Activated CD4-positive, CD25-positive, alpha-beta regulatory T cell treated with anti-CD3 and anti-CD28 coated beads, Interleukin-2, amount 50 U/mL, for 16 hours (primary cell): ENCODE results near the gene GFM1.
"Not testable (repeated sequence)": the region's sequence is repeated elsewhere in the genome, so short reads cannot be mapped to it uniquely, and the experiment has no call there.

Experiments used
- DNase-seq: peaks from one replicate; pipeline ENCODE4 v3.0.0-alpha.2; 2020; ENCODE audit warnings: low read depth, low spot score

Gene GFM1

DNA sequence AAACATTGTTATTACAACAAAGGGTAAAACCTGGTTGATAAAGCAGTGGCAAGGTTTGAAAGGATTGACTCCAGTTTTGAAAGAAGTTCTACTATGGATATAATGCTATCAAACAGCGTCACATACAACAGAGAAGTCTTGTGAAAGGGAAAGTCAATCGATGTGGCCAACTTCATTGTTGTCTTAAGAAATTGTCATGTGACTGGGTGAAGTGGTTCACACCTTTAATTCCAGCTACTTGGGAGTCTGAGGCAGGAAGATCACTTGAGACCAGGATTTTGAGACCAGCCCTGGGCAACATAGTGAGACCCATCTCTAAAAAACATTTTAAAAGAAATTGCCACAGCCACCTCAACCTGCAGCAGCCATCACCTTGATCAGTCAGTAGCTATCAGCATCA lies 34.4 kb downstream of the GFM1 start:
- DNase-seq, result no peak

DNA sequence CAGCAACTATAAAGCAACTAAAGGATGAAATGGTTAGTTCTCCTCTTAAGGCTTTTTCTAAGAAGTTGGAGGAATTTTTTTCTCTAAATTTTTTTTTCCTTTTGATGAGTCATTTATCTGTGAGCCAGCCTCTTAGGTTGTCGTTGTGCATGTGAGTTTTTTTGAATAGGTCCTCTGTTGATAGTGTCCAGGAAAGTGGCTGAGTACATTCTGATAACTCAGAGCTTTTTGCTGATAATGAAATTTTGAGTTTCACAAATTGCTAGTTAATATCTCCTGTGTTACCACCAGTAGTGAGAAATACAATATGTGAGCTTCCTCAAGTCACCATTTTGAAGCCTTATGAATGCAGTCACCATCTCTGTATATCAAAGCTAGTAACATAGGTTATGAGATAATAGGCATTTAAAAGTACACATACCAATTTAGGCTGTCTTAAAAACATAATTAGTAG lies 35.2 kb downstream of the GFM1 start:
- DNase-seq, result no peak

DNA sequence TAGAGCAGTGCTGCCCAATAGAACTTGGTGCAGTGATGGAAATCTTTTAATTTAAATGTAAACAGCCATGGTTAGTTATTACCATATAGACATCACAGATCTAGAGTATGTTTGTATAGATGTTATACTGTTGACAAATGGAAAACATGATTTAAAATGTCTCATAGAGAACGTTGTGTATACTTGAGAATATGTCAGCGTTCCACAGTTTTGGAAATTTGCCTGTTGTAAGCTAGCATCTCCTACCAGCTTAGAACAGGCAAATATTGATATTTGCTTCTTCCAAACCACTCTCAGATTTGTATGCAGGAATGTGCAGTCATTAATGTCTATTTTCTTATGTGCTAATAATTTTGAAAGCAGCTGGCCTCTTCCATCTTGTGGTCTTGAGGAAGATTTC lies 36.5 kb downstream of the GFM1 start:
- no peak for DNase-seq

DNA sequence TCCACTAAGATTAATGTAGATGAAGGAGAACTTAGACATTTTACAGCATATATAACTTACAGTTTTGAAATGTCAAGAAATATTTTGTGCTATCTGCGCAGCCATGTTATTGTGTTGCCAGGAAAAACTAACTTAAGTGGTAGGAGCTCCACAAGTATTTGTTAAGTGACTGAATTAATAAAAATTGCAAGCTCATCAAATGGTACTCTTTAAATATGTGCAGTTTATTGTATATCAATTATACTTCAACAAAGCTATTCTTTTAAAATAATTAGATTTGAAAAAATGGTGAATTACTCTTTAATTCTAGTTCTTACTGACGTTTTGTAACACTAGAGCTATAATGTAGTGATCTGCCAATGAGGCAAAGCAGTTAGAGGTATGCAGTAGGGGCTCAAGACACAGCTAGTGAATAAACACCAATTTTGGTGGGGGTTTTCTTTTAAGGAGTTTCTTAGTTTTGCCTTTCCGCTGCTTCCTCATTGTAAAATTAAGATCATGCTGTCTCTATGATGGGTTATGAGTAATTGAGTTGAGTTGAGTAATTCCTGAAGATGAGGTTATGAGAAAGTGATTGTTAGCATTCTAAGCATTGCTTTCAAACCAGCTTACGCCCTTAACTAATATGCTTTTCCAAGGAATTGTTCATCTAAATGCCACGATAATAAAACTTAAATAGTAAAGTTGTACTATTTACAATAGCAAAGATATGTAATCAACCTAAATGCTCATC lies 39.1 kb downstream of the GFM1 start:
- no peak for DNase-seq

DNA sequence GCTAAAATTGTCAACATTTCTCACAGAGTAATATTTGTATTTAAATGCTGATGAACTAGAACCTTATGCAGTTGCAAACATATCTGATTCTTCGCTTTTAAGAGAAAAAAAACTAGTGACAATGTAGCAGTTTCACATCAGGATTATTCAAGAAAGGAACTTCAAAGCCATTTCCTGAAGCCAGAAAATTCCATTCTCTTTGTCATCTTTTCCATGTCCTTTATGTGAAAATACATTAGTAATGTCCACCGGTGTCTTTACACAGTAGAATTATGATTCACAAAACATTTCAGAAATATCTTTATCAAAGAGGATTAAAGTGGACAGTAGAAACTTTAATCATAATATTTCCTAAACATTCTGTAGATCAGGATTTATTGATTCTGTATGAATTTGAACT lies 40.8 kb downstream of the GFM1 start:
- DNase-seq, result no peak

DNA sequence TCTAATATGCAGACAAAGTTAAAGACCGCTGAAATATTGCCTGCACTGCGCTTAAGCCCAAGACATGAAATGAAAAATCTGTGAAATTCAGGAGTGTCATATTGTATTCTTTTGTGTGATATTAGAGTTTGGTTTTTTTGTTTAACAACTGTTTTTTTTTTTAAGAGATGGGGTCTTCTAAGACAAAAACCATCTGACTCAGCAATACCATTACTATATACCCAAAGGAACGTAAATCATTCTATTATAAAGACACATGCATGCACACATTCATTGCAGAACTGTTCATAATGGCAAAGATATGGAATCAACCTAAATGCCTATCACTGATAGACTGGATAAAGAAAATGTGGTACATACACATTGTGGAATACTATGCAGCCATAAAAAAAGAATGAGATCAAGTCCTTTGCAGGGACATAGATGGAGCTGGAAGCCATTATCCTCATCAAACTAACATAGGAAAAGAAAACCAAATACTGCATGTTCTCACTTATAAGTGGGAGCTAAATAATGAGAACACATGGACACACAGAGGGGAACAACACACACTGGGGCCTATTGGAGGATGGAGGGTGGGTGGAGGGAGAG lies 49.6 kb downstream of the GFM1 start:
- DNase-seq, result not testable (repeated sequence)

DNA sequence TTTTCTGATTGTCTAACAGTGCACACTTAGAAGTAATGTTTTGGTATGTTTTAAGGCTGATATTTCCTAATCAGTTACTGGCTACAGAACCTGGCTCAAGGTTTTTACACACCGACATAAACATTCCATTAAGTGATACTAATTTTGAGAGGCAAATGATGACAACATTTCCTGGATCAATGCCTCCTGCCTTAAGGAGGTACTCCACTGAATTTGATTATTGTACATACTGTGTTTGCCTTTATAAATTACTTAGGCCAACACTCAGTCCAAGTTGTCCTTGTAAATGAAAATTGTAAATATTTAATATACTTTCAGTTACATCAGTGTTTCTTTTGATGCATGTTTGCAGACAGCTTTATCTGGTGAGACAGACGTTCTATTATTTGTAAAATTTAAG lies 52.3 kb downstream of the GFM1 start:
- DNase-seq, result no peak

DNA sequence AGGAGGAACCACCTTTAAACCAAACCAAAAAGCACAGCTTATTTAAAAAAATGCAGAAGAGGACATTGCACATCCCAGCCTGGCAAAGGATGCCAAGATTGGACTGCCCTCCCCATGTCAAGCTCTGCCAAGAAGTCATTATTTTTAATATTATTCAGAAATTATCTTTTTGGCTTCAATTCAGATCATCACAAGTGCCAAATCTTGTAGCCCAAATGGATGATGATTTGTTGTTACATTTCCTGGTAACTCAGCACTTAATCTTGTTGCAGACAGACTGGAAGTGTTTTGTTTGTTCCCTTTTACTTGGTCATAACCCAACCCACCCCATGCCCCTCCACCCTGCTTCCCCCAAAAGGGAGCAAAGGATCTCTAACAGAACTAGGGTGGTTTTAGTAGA lies 56.2 kb downstream of the GFM1 start:
- no peak for DNase-seq

DNA sequence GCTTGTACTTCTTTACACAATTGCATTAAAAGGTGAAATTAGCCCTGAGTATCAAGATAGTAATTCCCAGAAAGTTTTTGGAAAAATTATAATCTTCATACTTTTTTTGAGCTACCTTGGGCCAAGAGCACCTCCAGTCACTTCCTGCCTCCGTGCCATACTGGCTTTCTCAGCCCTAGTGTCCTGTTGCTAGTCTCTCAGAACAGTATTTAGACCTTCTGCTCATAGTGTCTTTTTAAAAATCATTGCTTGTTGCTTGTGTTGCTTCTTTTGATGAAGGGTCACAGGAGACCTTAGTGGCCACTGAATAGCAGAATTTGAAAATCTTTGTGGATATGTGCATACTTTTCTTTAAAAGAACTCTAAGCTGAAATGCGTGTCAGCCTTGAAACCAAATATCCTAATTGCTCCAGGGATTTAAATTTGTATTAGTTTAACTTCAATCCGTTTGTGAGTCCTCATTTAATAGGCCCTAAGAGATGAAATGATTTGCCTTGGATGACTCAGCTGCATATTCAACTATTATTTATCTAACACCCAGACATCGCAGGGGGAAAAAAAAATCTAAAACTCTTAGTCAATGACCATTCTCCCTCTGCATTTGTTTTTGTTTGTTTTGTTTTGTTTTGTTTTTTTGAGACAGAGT lies 57.2 kb downstream of the GFM1 start:
- DNase-seq, result no peak

DNA sequence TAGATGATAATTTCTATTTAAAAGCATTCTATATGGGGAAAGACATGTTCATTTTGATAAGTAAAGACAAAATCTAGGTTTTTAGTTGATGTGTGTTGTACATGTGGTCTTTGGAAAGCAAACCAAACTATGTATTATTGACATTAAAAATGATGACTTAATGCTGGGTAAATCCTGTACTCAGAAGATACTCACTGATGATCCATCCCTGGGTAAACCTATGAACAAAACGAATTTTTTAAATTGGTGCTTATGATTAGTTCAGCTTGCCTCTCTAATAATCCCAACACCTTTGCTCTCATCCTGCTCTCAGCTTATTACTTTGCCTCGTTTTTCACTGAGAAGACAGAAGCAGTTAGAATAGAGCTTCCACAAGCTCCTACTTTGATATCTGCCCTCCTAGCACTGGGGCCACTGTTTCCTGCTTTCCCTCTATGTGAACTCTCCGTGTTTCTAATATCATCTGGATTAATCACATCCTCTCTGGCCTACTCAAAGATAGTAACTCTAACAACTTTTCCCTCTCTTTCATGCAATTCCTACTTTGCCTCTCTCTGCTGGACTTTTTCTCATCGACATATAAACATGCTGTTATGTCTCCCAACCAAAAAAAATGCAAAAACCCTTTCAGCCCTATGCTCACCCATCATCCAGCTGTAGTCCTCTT lies 58.6 kb downstream of the GFM1 start:
- DNase-seq, result no peak

DNA sequence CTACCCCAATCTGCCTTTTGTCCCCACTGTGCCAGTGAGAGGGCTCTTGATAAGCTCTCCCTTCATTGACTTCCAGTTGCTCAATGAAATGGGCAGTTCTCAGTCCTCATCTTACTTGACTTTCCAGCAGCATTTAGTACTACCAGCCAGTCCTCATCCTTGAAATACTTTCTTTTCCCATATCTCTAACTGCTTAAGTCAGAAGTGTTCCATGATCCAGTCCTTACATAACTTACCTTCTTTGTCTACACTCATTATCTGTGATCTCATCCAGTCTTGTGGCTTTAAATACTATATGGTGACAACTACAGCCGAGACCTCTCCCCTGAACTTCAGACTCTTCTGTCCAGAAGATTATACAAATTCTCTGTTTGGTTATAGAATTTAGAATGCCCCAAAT lies 59.2 kb downstream of the GFM1 start:
- no peak for DNase-seq

DNA sequence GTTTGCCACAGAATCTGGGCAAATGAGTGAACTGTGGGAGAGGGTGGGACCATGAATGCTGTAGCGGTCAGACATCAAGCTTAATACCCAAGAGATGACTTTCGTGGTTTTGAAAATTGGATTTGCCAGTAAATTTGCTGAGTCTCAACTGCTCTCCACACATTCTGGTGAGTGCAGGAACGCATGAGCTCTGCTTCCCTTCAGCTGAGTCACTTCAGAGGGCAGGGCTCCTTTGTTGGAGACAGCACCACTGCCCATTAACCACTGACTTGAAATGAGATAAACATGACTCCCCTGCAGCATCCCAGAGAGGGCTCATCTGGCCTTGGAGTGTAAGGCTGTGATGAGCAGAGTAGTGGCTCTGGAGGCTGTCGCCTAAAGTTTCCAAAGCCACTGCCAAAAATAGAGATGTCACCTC lies 65.3 kb downstream of the GFM1 start:
- DNase-seq, result no peak

DNA sequence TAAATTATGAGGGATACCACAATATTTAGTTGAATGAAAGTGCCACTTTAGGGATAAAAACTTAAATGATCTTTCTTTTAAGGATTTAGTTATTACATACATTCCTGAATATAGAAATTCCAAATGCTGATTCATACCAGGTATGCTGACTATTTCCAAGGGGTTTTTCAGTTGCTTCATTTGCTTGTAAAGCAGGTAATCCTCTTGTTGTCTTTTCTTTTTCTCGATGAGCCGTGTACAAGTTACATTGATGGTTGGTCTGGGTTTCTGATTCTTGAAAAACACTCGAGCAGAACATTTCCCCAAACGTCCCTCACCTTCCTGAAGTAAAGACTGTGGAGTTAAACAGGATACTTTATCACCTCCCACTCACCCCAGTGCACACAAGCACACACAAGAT lies 66.3 kb downstream of the GFM1 start:
- no peak for DNase-seq

DNA sequence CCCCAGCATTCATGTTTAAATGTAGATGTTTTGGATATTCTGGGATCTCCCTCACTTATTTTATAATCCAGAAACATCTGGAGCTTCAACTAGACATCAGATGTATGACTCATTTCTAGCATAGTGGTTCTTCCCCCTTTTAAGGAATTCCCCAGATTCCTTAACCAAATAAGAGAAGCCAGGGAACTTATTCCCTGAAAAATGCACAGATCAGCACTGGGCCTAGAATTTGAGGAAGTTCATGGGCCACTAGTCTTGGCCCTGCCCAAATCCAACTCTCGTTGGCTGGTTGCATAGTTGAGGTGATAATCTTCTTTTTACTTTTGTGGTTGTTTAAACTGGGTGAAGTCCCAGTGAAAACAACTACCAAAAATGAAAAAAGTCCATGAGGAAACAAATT lies 67.6 kb downstream of the GFM1 start:
- no peak for DNase-seq

DNA sequence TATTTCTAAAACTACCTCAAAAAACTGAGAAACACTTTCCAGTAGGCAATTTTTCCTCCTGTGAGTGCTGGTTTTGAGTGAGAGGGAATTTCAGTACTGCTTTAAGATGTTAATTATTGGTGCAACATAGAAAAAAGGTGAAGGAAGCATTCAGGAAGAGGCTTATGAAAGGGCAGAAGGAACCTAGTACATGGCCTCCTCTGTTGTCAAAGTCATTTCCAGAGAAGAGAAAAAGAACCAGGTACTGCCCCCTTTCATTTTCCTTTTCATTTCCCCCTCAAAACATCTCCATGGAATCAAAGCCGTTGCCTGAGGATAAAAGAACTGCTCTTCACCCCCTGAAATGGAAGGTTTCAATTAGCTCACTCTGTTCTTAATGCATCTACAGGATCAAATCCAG lies 68.1 kb downstream of the GFM1 start:
- no peak for DNase-seq

DNA sequence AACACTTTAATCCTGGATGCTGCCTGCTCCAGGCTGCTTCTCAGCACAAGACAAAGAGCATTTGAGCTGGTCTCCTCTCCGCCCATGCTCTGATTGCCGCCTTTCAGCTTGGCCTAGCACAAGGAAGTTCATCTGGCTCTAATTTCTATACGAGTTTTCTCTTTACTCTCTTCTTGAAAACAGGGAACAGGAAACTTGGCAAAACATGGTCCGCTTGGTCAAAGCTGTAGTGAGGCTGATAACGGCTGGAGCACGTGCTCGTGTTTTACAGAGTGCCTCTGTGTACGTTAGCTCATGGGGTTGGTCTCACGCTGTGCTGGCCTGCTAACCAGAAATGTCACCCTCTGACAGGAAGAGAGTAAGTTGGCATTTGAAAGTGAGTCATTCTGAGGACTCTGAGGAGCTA lies 68.8 kb downstream of the GFM1 start:
- DNase-seq, result no peak

DNA sequence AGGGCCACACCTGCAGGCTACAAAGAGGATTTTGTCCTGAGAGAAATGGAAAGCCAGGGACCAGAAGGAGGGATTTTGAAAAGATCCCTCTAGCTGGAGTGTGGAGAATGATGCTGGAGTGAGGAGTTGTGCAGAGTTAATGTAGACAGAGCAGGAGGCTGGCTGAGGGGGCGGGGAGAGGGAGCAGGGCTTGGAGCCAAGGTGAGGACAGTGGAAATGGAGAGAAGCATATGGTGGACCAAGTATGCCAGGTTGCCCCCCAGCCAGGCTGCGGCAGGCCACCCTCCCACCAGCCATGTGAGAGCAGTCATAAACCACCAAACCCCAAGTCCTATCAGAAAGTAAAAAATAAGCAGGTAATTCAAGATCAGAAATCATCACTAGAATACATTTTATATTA lies 73.2 kb downstream of the GFM1 start:
- no peak for DNase-seq

DNA sequence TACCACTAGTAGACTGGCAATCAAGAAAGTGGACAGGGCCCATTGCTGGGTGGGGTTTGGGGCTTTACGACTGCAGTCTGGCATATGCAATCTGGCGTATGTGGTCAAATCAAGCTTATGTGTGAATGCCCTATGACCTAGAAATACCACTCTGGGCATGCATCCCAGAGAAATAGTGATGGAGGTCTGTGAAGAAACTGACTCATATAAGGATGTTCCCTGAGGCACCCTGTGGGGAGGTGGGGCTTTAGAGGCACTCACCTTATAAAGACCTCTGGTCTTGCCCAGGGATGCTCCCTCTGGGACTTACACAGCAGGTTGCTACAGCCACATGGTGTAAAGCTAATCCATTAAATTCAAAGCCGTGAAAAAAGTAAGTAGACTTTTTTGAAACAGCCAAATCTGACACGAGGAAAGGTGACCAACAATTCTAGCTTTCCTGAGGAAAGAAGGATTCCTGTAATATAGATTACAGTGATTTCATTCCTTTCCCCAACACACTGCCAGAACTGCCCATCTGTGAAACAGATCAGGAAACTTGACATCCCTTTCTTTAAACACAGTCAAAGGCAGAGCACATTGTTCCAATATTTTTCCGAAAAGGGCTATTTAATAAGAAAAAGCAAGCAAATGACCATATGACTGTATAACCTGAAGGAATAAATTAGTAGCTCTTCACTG lies 74.3 kb downstream of the GFM1 start:
- no peak for DNase-seq

DNA sequence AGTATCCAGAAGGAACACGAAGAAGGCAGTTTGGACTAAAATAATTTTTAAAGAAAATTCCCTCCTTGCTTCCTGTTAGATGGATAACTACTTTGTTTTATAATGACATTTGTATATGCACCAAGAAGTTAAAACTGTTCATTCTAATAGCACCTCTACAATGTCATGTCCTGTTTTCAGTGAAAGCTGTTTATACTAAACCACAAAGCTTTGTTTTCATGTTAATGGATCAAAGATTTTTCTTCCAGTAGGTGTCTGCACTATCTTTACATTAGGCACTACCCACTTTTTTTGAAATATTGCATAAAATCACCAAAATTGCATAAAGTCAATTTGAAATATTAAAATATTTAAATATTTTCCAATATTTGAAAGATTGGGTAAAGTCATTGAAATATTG lies 77.8 kb downstream of the GFM1 start:
- no peak for DNase-seq

DNA sequence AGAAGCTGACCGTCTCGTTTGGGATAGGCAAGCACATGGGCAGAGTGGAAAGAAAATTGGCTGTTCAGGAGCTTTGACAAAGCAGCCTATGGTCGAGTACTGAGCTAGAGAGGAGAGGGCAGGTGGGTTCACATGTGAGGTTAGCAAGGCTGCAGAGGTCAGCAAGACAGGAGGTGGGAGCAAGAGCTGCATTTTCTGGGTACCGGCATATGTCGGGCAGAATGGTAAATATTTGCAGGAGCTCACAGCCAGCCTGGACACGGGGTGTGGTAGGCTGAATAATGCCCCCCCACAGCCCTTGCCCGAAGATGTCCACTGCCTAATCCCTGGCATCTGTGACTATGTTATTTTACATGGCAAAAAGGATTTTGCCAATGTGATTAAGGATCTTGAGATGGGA lies 79.7 kb downstream of the GFM1 start:
- DNase-seq, result no peak

DNA sequence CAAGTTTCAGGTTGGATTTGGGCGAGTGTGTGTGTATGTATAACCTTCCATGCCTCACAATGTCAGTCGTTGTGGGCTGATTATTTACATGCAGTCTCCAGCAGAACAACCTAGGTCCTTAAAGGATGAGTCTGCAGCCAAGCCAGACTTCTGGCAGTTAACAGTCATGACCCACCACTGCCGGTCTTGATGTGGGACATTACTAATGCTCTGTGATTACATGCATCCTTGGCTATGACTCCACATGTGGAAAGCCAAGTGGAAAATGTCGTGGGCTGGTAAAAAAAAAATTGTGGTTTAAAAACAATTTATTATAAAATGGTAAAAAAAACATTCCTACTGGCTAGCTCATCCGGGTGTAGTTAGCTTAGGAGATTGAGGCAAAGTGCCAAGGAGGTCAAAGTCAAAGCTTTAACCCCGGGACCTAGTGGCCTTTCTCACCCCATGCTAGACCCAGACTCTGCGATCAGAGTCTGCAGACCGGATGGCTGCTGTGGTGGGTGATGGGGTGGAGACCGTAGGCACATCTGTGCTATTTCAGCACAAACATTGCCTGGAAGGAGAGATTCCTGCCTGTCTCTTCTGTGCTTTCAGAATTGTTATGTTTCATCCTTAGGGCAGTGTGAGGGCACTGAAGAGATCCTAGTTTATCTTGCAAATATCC lies 81.2 kb downstream of the GFM1 start:
- DNase-seq, result no peak
